Measurements from ENCODE around the gene HS3ST5. TPM values are rescaled to one million over a fixed set of nuclear protein-coding genes. Genes with fewer than 3 reads are reported as not detected.

Gene HS3ST5
- total RNA-seq, 1 experiment from 2014 or later: 0.09 TPM

GRCh38 chr6:114276783-114277182 is 66.0 kb downstream of the HS3ST5 start:
- no peaks in the 10 kb centered on the region for H3F3A ChIP-seq (ENCODE audit: insufficient read depth, low read depth)

DNA sequence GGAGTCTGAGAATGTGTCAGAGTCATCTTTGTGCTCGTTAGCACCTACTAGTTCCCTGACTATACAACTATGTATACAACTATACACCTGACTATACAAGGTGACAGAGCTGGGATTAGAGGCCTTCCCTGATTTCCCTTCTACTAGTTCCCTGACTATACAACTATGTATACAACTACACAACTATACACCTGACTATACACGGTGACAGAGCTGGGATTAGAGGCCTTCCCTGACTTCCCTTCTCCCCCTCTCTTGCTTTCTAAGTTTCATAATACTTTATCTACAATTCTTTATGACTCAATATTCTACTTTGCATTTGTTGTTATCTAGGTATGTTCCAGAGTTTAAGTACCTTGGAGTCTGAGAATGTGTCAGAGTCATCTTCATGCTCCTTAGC is 68.0 kb downstream of the HS3ST5 start:
- no peak overlapping the region for H3K4me2 ChIP-seq
- no peak overlapping the region for H2AFZ ChIP-seq
- H3K79me2 ChIP-seq (ENCODE audit: low read depth): no peaks in the 10 kb centered on the region
- BruUV-seq (replicated peaks): no TSS peak
- H3K36me3 ChIP-seq (ENCODE audit: low read depth): no peaks in the 10 kb centered on the region
- CTCF ChIA-PET: no interaction called here
- H3K9me2 ChIP-seq (ENCODE audit: insufficient read depth): no peaks in the 10 kb centered on the region
- no peaks in the 10 kb centered on the region for H3K9me3 ChIP-seq (ENCODE audit: insufficient read depth, low read depth)
- H3K27me3 ChIP-seq (ENCODE audit: insufficient read depth, low read depth): no peaks in the 10 kb centered on the region
- POLR2A ChIA-PET (ENCODE audit: unreplicated experiment): no interaction called here
- TF ChIP-seq, protein P1, sequence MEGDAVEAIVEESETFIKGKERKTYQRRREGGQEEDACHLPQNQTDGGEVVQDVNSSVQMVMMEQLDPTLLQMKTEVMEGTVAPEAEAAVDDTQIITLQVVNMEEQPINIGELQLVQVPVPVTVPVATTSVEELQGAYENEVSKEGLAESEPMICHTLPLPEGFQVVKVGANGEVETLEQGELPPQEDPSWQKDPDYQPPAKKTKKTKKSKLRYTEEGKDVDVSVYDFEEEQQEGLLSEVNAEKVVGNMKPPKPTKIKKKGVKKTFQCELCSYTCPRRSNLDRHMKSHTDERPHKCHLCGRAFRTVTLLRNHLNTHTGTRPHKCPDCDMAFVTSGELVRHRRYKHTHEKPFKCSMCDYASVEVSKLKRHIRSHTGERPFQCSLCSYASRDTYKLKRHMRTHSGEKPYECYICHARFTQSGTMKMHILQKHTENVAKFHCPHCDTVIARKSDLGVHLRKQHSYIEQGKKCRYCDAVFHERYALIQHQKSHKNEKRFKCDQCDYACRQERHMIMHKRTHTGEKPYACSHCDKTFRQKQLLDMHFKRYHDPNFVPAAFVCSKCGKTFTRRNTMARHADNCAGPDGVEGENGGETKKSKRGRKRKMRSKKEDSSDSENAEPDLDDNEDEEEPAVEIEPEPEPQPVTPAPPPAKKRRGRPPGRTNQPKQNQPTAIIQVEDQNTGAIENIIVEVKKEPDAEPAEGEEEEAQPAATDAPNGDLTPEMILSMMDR (conservative IDR thresholded peaks at IDR 0.05): no peak
- no peak for TF ChIP-seq EZH2 (IDR thresholded peaks at IDR 0.05; ENCODE audit: low read depth)
- no peaks in the 10 kb centered on the region for H3F3A ChIP-seq (ENCODE audit: insufficient read depth, low read depth)
- H3K27ac ChIP-seq: no peak overlapping the region
- H3K4me1 ChIP-seq (replicated peaks; ENCODE audit: insufficient read depth): no peaks in the 10 kb centered on the region
- intact Hi-C loops (cut with micrococcal nuclease; ENCODE audit: unreplicated experiment): no loop called here
- no peak overlapping the region for H3K4me3 ChIP-seq
- DNase-seq: no peak
- no peaks in the 10 kb centered on the region for H4K20me1 ChIP-seq (ENCODE audit: insufficient read depth)

More at GRCh38 chr6:114276783-114277182, 66.0 kb downstream of the HS3ST5 start:
- no peak for DNase-seq
- TF ChIP-seq EZH2 (IDR thresholded peaks at IDR 0.05; ENCODE audit: low read depth): no peak
- TF ChIP-seq, protein P1 (conservative IDR thresholded peaks at IDR 0.05): no peak
- Histone ChIP-seq H3K9me2 (ENCODE audit: insufficient read depth) (no peaks in the 10 kb centered on the region), H3K4me1 (replicated peaks; ENCODE audit: insufficient read depth) (no peaks in the 10 kb centered on the region), H3K4me3 (no peak overlapping the region), H4K20me1 (ENCODE audit: insufficient read depth) (no peaks in the 10 kb centered on the region), H3K27me3 (ENCODE audit: insufficient read depth, low read depth) (no peaks in the 10 kb centered on the region), H3K36me3 (ENCODE audit: low read depth) (no peaks in the 10 kb centered on the region), H2AFZ (no peak overlapping the region), H3K9me3 (ENCODE audit: insufficient read depth, low read depth) (no peaks in the 10 kb centered on the region), H3K4me2 (no peak overlapping the region), H3K27ac (no peak overlapping the region), H3K79me2 (ENCODE audit: low read depth) (no peaks in the 10 kb centered on the region)
- POLR2A ChIA-PET (ENCODE audit: unreplicated experiment): interaction anchor here (0.6 kb wide), 1 partner anchor 43 kb away, joined by 3 read pairs; no protein-coding TSS in a partner anchor
- intact Hi-C loops (cut with micrococcal nuclease; ENCODE audit: unreplicated experiment): no loop called here
- no TSS peak for BruUV-seq (replicated peaks)
- CTCF ChIA-PET: no interaction called here

GRCh38 chr6:114272582-114272981 is 70.2 kb downstream of the HS3ST5 start:
- no peaks in the 10 kb centered on the region for H3K4me1 ChIP-seq (replicated peaks; ENCODE audit: insufficient read depth)
- ChIA-PET CTCF (no interaction called here), POLR2A (ENCODE audit: unreplicated experiment) (no interaction called here)
- no peak overlapping the region for H2AFZ ChIP-seq
- no peak overlapping the region for H3K4me3 ChIP-seq
- H3K27ac ChIP-seq: no peak overlapping the region
- H3K4me2 ChIP-seq: no peak overlapping the region
- no peaks in the 10 kb centered on the region for H3K9me3 ChIP-seq (ENCODE audit: insufficient read depth, low read depth)
- H3K36me3 ChIP-seq (ENCODE audit: low read depth): no peaks in the 10 kb centered on the region
- no peak for DNase-seq
- no peaks in the 10 kb centered on the region for H3K9me2 ChIP-seq (ENCODE audit: insufficient read depth)
- no peaks in the 10 kb centered on the region for H3K27me3 ChIP-seq (ENCODE audit: insufficient read depth, low read depth)
- no peaks in the 10 kb centered on the region for H3F3A ChIP-seq (ENCODE audit: insufficient read depth, low read depth)
- no TSS peak for BruUV-seq (replicated peaks)
- H3K79me2 ChIP-seq (ENCODE audit: low read depth): no peaks in the 10 kb centered on the region
- TF ChIP-seq EZH2 (IDR thresholded peaks at IDR 0.05; ENCODE audit: low read depth): no peak
- TF ChIP-seq, protein P1 (conservative IDR thresholded peaks at IDR 0.05): no peak
- intact Hi-C loops (cut with micrococcal nuclease; ENCODE audit: unreplicated experiment): no loop called here
- H4K20me1 ChIP-seq (ENCODE audit: insufficient read depth): no peaks in the 10 kb centered on the region

Data from PC-9 (cell line).